ENCODE results near the gene COTL1.

The COTL1 gene

GRCh38 chr16:84554627-84555328 lies 63.1 kb downstream of the COTL1 start:
- TF ChIP-seq CTCF (conservative IDR thresholded peaks at IDR 0.05; ENCODE audit: low read length) = no peak
- no peak for TF ChIP-seq EZH2phosphoT487 (IDR thresholded peaks at IDR 0.05; ENCODE audit: borderline replicate concordance)
- Histone ChIP-seq H3K9ac (ENCODE audit: low read depth, low read length, poor library complexity, severe bottlenecking) (peak overlapping the region; percentile 56), H3K79me2 (ENCODE audit: insufficient read depth, low read length) (peaks cover 11% of the 10 kb centered on the region; the same call in 1 of the 2 replicates), H3F3A (ENCODE audit: low read depth) (no peaks in the 10 kb centered on the region), H3K27me3 (ENCODE audit: insufficient read depth, low read length, poor library complexity, severe bottlenecking) (no peaks in the 10 kb centered on the region), H3K9me2 (replicated peaks; ENCODE audit: low read depth, low read length) (no peaks in the 10 kb centered on the region), H3K4me3 (ENCODE audit: low read length, poor library complexity, severe bottlenecking) (peak overlapping the region; percentile 62), H3K36me3 (ENCODE audit: insufficient read depth, low read length) (no peaks in the 10 kb centered on the region), H3K9me3 (ENCODE audit: insufficient read depth, low read depth, low read length) (no peaks in the 10 kb centered on the region), H2AFZ (ENCODE audit: low read length) (no peak overlapping the region), H4K20me1 (ENCODE audit: insufficient read depth, low read length, poor library complexity, severe bottlenecking) (no peaks in the 10 kb centered on the region), H3K4me2 (ENCODE audit: low read depth, low read length, poor library complexity, severe bottlenecking) (peak overlapping the region; percentile 62), H3K4me1 (ENCODE audit: insufficient read depth, low read length, poor library complexity, severe bottlenecking) (peaks cover 25% of the 10 kb centered on the region)

- Histone ChIP-seq H3K4me3 (ENCODE audit: low read length, poor library complexity, severe bottlenecking) (peak overlapping the region; percentile 62), H3F3A (ENCODE audit: low read depth) (no peaks in the 10 kb centered on the region), H3K27me3 (ENCODE audit: insufficient read depth, low read length, poor library complexity, severe bottlenecking) (no peaks in the 10 kb centered on the region), H4K20me1 (ENCODE audit: insufficient read depth, low read length, poor library complexity, severe bottlenecking) (no peaks in the 10 kb centered on the region), H2AFZ (ENCODE audit: low read length) (peak overlapping the region; percentile 44; the same call in 1 of the 2 replicates), H3K9me2 (replicated peaks; ENCODE audit: low read depth, low read length) (no peaks in the 10 kb centered on the region), H3K4me2 (ENCODE audit: low read depth, low read length, poor library complexity, severe bottlenecking) (peak overlapping the region; percentile 62), H3K9me3 (ENCODE audit: insufficient read depth, low read depth, low read length) (no peaks in the 10 kb centered on the region), H3K9ac (ENCODE audit: low read depth, low read length, poor library complexity, severe bottlenecking) (peak overlapping the region; percentile 56), H3K4me1 (ENCODE audit: insufficient read depth, low read length, poor library complexity, severe bottlenecking) (peaks cover 32% of the 10 kb centered on the region), H3K79me2 (ENCODE audit: insufficient read depth, low read length) (peaks cover 11% of the 10 kb centered on the region; the same call in 1 of the 2 replicates), H3K36me3 (ENCODE audit: insufficient read depth, low read length) (no peaks in the 10 kb centered on the region)
- TF ChIP-seq EZH2phosphoT487 (IDR thresholded peaks at IDR 0.05; ENCODE audit: borderline replicate concordance) (no peak), CTCF (conservative IDR thresholded peaks at IDR 0.05; ENCODE audit: low read length) (no peak)
These were observed 63.9 kb downstream of the COTL1 start for GRCh38 chr16:84553873-84554399.

GRCh38 chr16:84552135-84552534 lies 65.7 kb downstream of the COTL1 start:
- Histone ChIP-seq H3K27me3 (ENCODE audit: insufficient read depth, low read length, poor library complexity, severe bottlenecking) (no peaks in the 10 kb centered on the region), H3K4me3 (ENCODE audit: low read length, poor library complexity, severe bottlenecking) (no peak overlapping the region), H2AFZ (ENCODE audit: low read length) (no peak overlapping the region), H3F3A (ENCODE audit: low read depth) (no peaks in the 10 kb centered on the region), H3K4me2 (ENCODE audit: low read depth, low read length, poor library complexity, severe bottlenecking) (peak overlapping the region; percentile 31), H3K9me3 (ENCODE audit: insufficient read depth, low read depth, low read length) (no peaks in the 10 kb centered on the region), H3K9me2 (replicated peaks; ENCODE audit: low read depth, low read length) (no peaks in the 10 kb centered on the region), H3K79me2 (ENCODE audit: insufficient read depth, low read length) (peaks cover 11% of the 10 kb centered on the region; the same call in 1 of the 2 replicates), H3K9ac (ENCODE audit: low read depth, low read length, poor library complexity, severe bottlenecking) (no peak overlapping the region), H4K20me1 (ENCODE audit: insufficient read depth, low read length, poor library complexity, severe bottlenecking) (no peaks in the 10 kb centered on the region), H3K4me1 (ENCODE audit: insufficient read depth, low read length, poor library complexity, severe bottlenecking) (peaks cover 33% of the 10 kb centered on the region), H3K36me3 (ENCODE audit: insufficient read depth, low read length) (no peaks in the 10 kb centered on the region)
- TF ChIP-seq CTCF (conservative IDR thresholded peaks at IDR 0.05; ENCODE audit: low read length) = no peak
- TF ChIP-seq EZH2phosphoT487 (IDR thresholded peaks at IDR 0.05; ENCODE audit: borderline replicate concordance) = no peak

All from Loucy (cell line).